Colonic mucosa (tissue), 4 donors: ENCODE data around the gene TEKTIP1. TPM values are rescaled to one million over a fixed set of nuclear protein-coding genes. Genes with fewer than 3 reads are reported as not detected.
"Not testable (repeated sequence)": the region's sequence is repeated elsewhere in the genome, so short reads cannot be mapped to it uniquely, and the experiment has no call there.

ENCODE experiments used
- DNase-seq: peaks from one replicate; pipeline ENCODE4 v3.0.0-alpha.2; 2020
- H3K27ac ChIP-seq: fragments of 200-600 bp; one replicate; pipeline ENCODE4 v1.8.0; 2021
- H3K27me3 ChIP-seq: fragments of 200-600 bp; one replicate; pipeline ENCODE4 v1.8.0; 2021
- H3K36me3 ChIP-seq: fragments of 200-600 bp; one replicate; pipeline ENCODE4 v1.8.0; 2021
- H3K4me1 ChIP-seq: fragments of 200-600 bp; one replicate; pipeline ENCODE4 v1.8.0; 2021; ENCODE audit warnings: mild to moderate bottlenecking
- H3K4me3 ChIP-seq: fragments of 200-600 bp; one replicate; pipeline ENCODE4 v1.8.0; 2021
- H3K9ac ChIP-seq, 2 donors: one replicate each; pipeline ENCODE4 v1.7.0; 2013; ENCODE audit warnings: control low read depth in 2 of 2, low read depth in 2 of 2, low read length in 2 of 2
- H3K9me3 ChIP-seq: fragments of 200-600 bp; one replicate; pipeline ENCODE4 v1.8.0; 2021
- intact Hi-C: fragments of 100-400 bp; cut with DNase I; formaldehyde crosslinking; loops from one replicate; pipeline ENCODE4 v1.14.1; 2022
- total RNA-seq, 2 donors: library from RNA; stranded (reverse); fragmentation: NEBNext Ultra II Directional in 1 of 2; extraction: Animal tissue kit (Norgen Biotek cat#: 25700) in 1 of 2; gene quantifications; one replicate each; pipeline ENCODE4 v1.2.1, GENCODE V29; 2021
- TF ChIP-seq, protein P1 (sequence below): fragments of 200-600 bp; IDR thresholded peaks from one replicate; pipeline ENCODE4 v1.8.0; 2022; ENCODE audit warnings: antibody characterized with exemption, mild to moderate bottlenecking
- donor health status: healthy.
- donor health status: DM: no; HTN: no; CAD: no.
- donor health status: DM: no; HTN: no; CAD: no.

The TEKTIP1 gene
- total RNA-seq, 2 donors from 2014 or later, result 1.5 to 4.7 TPM

DNA sequence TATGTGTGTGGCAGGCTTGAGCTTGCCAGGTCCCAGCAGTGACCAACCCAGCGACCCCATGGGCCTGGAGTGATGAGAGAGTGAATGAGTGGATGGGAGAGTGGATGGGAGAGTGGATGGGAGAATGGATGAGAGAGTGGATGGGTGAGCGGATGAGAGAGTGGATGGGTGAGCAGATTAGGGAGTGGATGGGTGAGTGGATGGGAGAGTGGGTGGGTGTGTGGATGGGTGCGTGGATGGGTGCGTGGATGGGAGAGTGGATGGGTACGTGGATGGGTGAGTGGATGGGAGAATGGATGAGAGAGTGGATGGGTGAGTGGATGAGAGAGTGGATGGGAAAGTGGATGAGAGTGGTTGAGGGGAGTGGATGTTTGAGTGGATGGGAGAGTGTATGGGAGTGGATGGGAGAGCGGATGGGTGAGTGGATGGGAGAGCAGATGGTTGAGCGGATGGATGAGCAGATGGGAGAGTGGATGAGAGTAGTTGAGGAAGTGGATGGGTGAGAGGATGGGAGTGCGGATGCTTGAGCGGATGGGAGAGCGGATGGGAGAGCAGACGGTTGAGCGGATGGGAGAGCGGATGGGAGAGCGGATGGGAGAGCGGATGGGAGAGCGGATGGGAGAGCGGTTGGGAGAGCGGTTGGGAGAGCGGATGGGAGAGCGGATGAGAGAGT, 10.3 kb upstream of the TEKTIP1 start:
- DNase-seq, result no peak
- Histone ChIP-seq H3K27me3 (no peaks in the 10 kb centered on the region), H3K36me3 (peaks cover 38% of the 10 kb centered on the region), H3K4me3 (no peak overlapping the region), H3K4me1 (no peaks in the 10 kb centered on the region), H3K27ac (no peak overlapping the region), H3K9ac (no peak overlapping the region), H3K9me3 (no peaks in the 10 kb centered on the region)
- TF ChIP-seq, protein P1, sequence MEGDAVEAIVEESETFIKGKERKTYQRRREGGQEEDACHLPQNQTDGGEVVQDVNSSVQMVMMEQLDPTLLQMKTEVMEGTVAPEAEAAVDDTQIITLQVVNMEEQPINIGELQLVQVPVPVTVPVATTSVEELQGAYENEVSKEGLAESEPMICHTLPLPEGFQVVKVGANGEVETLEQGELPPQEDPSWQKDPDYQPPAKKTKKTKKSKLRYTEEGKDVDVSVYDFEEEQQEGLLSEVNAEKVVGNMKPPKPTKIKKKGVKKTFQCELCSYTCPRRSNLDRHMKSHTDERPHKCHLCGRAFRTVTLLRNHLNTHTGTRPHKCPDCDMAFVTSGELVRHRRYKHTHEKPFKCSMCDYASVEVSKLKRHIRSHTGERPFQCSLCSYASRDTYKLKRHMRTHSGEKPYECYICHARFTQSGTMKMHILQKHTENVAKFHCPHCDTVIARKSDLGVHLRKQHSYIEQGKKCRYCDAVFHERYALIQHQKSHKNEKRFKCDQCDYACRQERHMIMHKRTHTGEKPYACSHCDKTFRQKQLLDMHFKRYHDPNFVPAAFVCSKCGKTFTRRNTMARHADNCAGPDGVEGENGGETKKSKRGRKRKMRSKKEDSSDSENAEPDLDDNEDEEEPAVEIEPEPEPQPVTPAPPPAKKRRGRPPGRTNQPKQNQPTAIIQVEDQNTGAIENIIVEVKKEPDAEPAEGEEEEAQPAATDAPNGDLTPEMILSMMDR, result no peak
- intact Hi-C loops, result no loop called here

DNA sequence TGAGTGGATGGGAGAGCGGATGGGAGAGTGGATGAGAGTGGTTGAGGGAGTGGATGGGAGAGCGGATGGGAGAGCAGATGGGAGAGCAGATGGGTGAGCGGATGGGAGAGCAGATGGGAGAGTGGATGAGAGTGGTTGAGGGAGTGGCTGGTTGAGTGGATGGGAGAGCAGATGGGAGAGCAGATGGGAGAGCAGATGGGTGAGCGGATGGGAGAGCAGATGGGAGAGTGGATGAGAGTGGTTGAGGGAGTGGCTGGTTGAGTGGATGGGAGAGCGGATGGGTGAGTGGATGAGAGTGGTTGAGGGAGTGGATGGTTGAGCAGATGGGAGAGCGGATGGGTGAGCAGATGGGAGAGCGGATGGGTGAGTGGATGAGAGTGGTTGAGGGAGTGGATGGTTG, 9.7 kb upstream of the TEKTIP1 start:
- H3K4me1 ChIP-seq, H3K9ac ChIP-seq, H3K27me3 ChIP-seq, H3K4me3 ChIP-seq, H3K27ac ChIP-seq, H3K9me3 ChIP-seq, DNase-seq, intact Hi-C loops: not testable (repeated sequence)
- peaks cover 36% of the 10 kb centered on the region for H3K36me3 ChIP-seq

DNA sequence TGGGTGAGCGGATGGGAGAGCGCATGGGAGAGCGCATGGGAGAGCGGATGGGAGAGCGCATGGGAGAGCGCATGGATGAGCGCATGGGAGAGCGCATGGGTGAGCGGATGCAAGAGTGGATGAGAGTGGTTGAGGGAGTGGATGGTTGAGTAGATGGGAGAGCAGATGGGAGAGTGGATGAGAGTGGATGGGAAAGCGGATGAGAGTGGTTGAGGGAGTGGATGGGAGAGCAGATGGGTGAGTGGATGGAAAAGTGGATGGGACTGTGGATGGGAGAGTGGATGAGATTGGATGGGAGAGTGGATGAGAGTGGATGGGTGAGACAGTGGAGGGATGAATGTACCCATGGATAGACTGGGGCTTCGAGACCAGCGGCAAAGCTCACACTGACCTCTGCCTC, 8.6 kb upstream of the TEKTIP1 start:
- H3K36me3 ChIP-seq, result peaks cover 34% of the 10 kb centered on the region
- DNase-seq, result no peak
- no peaks in the 10 kb centered on the region for H3K4me1 ChIP-seq
- TF ChIP-seq, protein P1, result no peak
- no peaks in the 10 kb centered on the region for H3K9me3 ChIP-seq
- no peak overlapping the region for H3K4me3 ChIP-seq
- intact Hi-C loops, result no loop called here
- no peak overlapping the region for H3K9ac ChIP-seq
- H3K27me3 ChIP-seq, result no peaks in the 10 kb centered on the region
- no peak overlapping the region for H3K27ac ChIP-seq

DNA sequence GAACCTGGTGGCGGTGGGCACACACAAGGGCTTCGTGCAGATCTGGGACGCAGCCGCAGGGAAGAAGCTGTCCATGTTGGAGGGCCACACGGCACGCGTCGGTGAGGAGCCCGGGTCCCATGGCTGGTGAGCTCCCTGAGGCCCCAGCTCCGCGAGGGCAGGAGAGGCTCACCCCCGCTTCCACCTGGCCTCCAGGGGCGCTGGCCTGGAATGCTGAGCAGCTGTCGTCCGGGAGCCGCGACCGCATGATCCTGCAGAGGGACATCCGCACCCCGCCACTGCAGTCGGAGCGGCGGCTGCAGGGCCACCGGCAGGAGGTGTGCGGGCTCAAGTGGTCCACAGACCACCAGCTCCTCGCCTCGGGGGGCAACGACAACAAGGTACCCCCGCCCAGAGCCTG, 7.3 kb upstream of the TEKTIP1 start:
- H3K4me1 ChIP-seq, result no peaks in the 10 kb centered on the region
- H3K27me3 ChIP-seq, result no peaks in the 10 kb centered on the region
- TF ChIP-seq, protein P1, result no peak
- no peaks in the 10 kb centered on the region for H3K9me3 ChIP-seq
- no peak for DNase-seq
- H3K27ac ChIP-seq, result no peak overlapping the region
- intact Hi-C loops, result no loop called here
- H3K36me3 ChIP-seq, result peaks cover 31% of the 10 kb centered on the region
- no peak overlapping the region for H3K4me3 ChIP-seq
- H3K9ac ChIP-seq, result no peak overlapping the region

DNA sequence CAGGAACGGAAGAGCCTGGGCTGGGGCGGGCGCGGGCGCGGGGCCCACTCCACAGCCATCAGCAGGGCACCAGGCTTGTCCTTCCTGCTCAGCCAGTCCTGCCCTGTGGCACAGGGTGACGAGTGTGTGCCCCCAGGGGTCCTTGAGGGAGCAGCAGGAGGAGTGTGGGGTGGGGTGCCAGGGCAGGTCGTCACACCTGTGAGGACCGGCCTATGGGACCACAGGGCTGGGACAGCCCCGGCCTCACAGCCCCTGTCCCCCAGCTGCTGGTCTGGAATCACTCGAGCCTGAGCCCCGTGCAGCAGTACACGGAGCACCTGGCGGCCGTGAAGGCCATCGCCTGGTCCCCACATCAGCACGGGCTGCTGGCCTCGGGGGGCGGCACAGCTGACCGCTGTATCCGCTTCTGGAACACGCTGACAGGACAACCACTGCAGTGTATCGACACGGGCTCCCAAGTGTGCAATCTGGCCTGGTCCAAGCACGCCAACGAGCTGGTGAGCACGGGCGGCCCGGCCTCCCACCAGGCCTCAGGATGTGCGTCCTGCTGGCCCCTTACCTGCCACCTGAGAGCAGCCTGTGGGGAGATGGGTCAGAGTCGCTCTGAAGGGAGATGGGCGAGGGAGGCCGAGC, 6.7 kb upstream of the TEKTIP1 start:
- TF ChIP-seq, protein P1, result no peak
- H3K9ac ChIP-seq, result no peak overlapping the region
- H3K4me1 ChIP-seq, result no peaks in the 10 kb centered on the region
- intact Hi-C loops, result no loop called here
- peaks cover 28% of the 10 kb centered on the region for H3K36me3 ChIP-seq
- H3K9me3 ChIP-seq, result no peaks in the 10 kb centered on the region
- H3K27ac ChIP-seq, result no peak overlapping the region
- no peak for DNase-seq
- no peaks in the 10 kb centered on the region for H3K27me3 ChIP-seq
- no peak overlapping the region for H3K4me3 ChIP-seq

DNA sequence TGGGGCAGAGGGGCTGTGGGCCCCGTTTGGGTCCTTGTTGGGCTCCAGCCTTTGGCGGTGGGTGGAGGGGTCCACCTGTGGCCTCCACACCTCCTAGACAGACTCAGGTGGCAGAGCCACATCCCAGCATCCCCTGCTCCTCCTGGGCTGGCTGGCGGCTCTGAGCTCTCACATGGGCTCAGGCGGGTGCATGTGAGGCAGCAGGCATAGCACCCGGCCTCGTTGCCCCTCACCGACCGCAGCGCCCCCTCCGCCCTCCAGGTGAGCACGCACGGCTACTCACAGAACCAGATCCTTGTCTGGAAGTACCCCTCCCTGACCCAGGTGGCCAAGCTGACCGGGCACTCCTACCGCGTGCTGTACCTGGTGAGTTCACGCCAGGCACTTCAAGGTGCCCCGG, 5.9 kb upstream of the TEKTIP1 start:
- intact Hi-C loops, result no loop called here
- Histone ChIP-seq H3K9me3 (no peaks in the 10 kb centered on the region), H3K27ac (no peak overlapping the region), H3K4me1 (no peaks in the 10 kb centered on the region), H3K4me3 (no peak overlapping the region), H3K36me3 (peaks cover 22% of the 10 kb centered on the region), H3K27me3 (no peaks in the 10 kb centered on the region), H3K9ac (no peak overlapping the region)
- no peak for DNase-seq
- TF ChIP-seq, protein P1, result no peak
